GM23248 (cell line): ENCODE measurements around the gene MDM4. TPM values are rescaled to one million over a fixed set of nuclear protein-coding genes. Genes with fewer than 3 reads are reported as not detected.
A peak's percentile ranks its signal among the peaks of the same experiment; 100 is the strongest.

ENCODE experiments used
- DNase-seq: peaks from one replicate; pipeline ENCODE4 v3.0.0-alpha.2; 2015
- H2AFZ ChIP-seq: fragments of 200-600 bp; sonication (generic); 2 replicates; pipeline ENCODE4 v1.6.1; 2016; ENCODE audit warnings: antibody characterized with exemption
- H3F3A ChIP-seq: fragments of 200-600 bp; sonication (generic); 2 replicates; pipeline ENCODE4 v1.6.1; 2016; ENCODE audit warnings: mild to moderate bottlenecking, antibody characterized with exemption, mixed run types; ENCODE audit not compliant: insufficient read depth
- H3K27ac ChIP-seq: fragments of 200-600 bp; sonication (generic); 2 replicates; pipeline ENCODE4 v1.5.1; 2016; ENCODE audit warnings: mild to moderate bottlenecking
- H3K27me3 ChIP-seq: fragments of 200-600 bp; sonication (generic); replicated peaks from 2 replicates; pipeline ENCODE4 v1.6.1; 2016; ENCODE audit warnings: mild to moderate bottlenecking; ENCODE audit not compliant: insufficient read depth
- H3K36me3 ChIP-seq: fragments of 200-600 bp; sonication (generic); 2 replicates; pipeline ENCODE4 v1.6.1; 2016; ENCODE audit warnings: low read depth, mild to moderate bottlenecking
- H3K4me1 ChIP-seq: fragments of 200-600 bp; sonication (generic); 2 replicates; pipeline ENCODE4 v1.6.1; 2016; ENCODE audit warnings: mild to moderate bottlenecking; ENCODE audit not compliant: insufficient read depth
- H3K4me2 ChIP-seq: fragments of 200-600 bp; sonication (generic); one replicate; pipeline ENCODE4 v1.6.1; 2016; ENCODE audit warnings: mild to moderate bottlenecking; ENCODE audit not compliant: unreplicated experiment
- H3K4me3 ChIP-seq: fragments of 200-600 bp; sonication (generic); 2 replicates; pipeline ENCODE4 v1.5.1; 2016; ENCODE audit warnings: mild to moderate bottlenecking
- H3K79me2 ChIP-seq: fragments of 200-600 bp; sonication (generic); 2 replicates; pipeline ENCODE4 v1.6.1; 2016; ENCODE audit warnings: mild to moderate bottlenecking; ENCODE audit not compliant: insufficient read depth
- H3K9ac ChIP-seq: fragments of 200-600 bp; sonication (generic); 2 replicates; pipeline ENCODE4 v1.6.1; 2016; ENCODE audit warnings: mild to moderate bottlenecking
- H3K9me2 ChIP-seq: fragments of 200-600 bp; sonication (generic); 2 replicates; pipeline ENCODE4 v1.6.1; 2016; ENCODE audit warnings: mixed run types, mild to moderate bottlenecking, moderate library complexity; ENCODE audit not compliant: insufficient read depth
- H3K9me3 ChIP-seq: fragments of 200-600 bp; sonication (generic); one replicate; pipeline ENCODE4 v1.6.1; 2017; ENCODE audit warnings: low read depth
- H4K20me1 ChIP-seq: fragments of 200-600 bp; sonication (generic); 2 replicates; pipeline ENCODE4 v1.6.0; 2016; ENCODE audit not compliant: insufficient read depth
- EZH2 ChIP-seq: fragments of 200-600 bp; sonication (generic); IDR thresholded peaks from 2 replicates; pipeline ENCODE4 v1.6.1; 2018; ENCODE audit warnings: antibody characterized with exemption, mild to moderate bottlenecking; ENCODE audit not compliant: insufficient read depth, poor library complexity, severe bottlenecking
- EZH2phosphoT487 ChIP-seq: fragments of 200-600 bp; sonication (generic); IDR thresholded peaks from 2 replicates; pipeline ENCODE4 v1.6.1; 2018; ENCODE audit warnings: antibody characterized with exemption, moderate library complexity, mild to moderate bottlenecking, low read depth; ENCODE audit not compliant: insufficient read depth
- WGBS, 2 experiments: methylation state at CpG; one replicate each; pipeline ENCODE4 v1.1.6; 2015 to 2017; ENCODE audit warnings: low lambda C conversion rate in 2 of 2, low coverage in 1 of 2; ENCODE audit errors: missing lambda C conversion rate in 2 of 2; 5-methylcytosine and 5-hydroxymethylcytosine counted together
- in situ Hi-C: fragments of 300-500 bp; cut with MboI; formaldehyde crosslinking; loops from 2 replicates; pipeline ENCODE4 v1.15.0; 2020
- polyA plus RNA-seq: library from polyadenylated mRNA; unstranded; fragments of >200 nt; fragmentation: Nextera tagmentation; extraction: Ambion mirVana; gene quantifications from 2 replicates; pipeline ENCODE4 v1.2.1, GENCODE V29; 2016
- total RNA-seq: library from RNA; depleted of rRNA; stranded (reverse); fragments of >200 nt; shearing (Covaris generic); gene quantifications from 2 replicates; pipeline ENCODE4 v1.2.3, GENCODE V29; 2014

MDM4 gene
- total and polyA plus RNA-seq, 2 experiments from 2014 or later: 9.6 to 12.6 TPM

DNA sequence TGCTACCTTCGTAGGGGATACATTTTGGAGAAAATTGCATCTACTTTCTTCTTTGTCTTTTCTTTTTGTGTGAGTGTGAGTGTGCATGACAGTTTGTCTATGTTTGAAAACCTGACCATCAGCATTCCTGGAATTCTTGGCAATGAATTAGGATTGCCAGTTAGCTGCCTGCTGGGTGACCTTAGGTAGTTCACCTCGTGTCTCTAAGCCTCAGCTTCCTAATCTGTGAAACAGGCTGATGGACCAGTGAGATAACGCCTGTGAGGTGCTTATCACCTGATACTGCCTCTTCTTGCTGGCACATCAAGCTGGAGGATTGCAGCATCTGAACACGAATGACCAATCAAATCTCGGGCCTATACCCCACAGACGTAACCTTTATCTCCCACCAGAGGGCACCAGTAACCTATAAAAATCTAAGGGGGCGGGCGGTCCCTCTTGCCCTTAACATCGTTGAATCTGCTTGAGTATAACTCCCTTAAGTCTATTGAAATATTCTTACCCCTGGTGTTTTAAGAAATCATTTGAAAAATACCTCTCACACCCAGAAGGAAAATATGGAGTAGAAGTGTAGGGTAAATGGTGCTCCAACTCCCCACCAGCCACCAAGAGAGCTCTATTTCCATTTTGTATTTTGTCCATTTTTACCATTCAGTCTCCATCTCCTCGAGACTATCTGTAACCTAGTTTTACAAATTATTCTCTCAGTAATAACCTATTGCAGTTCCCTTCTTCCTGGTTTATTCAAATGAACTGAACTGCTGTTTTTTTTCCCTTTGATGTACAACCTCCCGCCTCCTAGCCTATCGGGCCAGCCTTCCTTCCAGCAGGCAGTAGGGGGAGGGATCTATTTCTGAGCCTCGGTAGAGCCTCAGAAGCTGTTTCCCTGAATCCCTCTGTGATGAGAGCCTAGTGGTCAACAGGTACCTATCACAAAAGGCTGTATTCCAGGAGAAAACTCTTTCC, 49.7 kb downstream of the MDM4 start:
- 32 to 35% methylated on average over 13 of the region's 13 CpGs for WGBS, 2 experiments
- DNase-seq: peak; percentile 86
- H3K27me3 ChIP-seq: no peaks in the 10 kb centered on the region
- no peak overlapping the region for H3K9ac ChIP-seq
- H3K4me3 ChIP-seq: no peak overlapping the region
- H3K9me2 ChIP-seq: no peaks in the 10 kb centered on the region
- H3K36me3 ChIP-seq: no peaks in the 10 kb centered on the region
- H3K27ac ChIP-seq: no peak overlapping the region
- no peaks in the 10 kb centered on the region for H3K79me2 ChIP-seq
- no peak overlapping the region for H3K4me2 ChIP-seq
- peaks cover 5% of the 10 kb centered on the region for H3K4me1 ChIP-seq
- H2AFZ ChIP-seq: no peak overlapping the region
- in situ Hi-C loops: loop anchor here (10.0 kb wide), 1 partner anchor 379 kb away; no protein-coding TSS in a partner anchor
- H3K9me3 ChIP-seq: no peaks in the 10 kb centered on the region
- 0 out of 2 replicates have a peak, but pooled peaks cover 8% of the 10 kb centered on the region for H3F3A ChIP-seq
- H4K20me1 ChIP-seq: no peaks in the 10 kb centered on the region
- no peak for TF ChIP-seq EZH2

DNA sequence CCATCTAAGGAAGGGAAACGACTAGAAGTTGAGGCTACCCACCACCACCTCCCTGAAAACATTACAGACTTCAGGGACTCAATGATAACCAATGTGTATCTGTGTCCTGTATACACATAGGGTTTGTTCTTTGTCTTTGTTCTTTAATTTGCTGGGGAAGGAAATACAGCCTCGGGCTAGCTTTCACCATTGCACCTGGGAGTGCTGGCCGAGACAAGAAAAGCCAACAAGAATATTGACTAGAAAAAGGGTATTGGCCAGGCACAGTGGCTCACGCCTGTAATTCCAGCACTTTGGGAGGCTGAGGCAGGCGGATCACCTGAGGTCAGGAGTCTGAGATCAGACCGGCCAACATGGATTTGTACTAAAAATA, 50.4 kb downstream of the MDM4 start:
- no peaks in the 10 kb centered on the region for H3K79me2 ChIP-seq
- in situ Hi-C loops: loop anchor here (10.0 kb wide), 1 partner anchor 378 kb away; no protein-coding TSS in a partner anchor
- WGBS, 2 experiments: 95 to 97% methylated on average over 6 of the region's 6 CpGs
- no peaks in the 10 kb centered on the region for H3K27me3 ChIP-seq
- no peak overlapping the region for H3K27ac ChIP-seq
- H3K36me3 ChIP-seq: no peaks in the 10 kb centered on the region
- TF ChIP-seq EZH2 (no peak), EZH2phosphoT487 (no peak)
- no peaks in the 10 kb centered on the region for H3K9me3 ChIP-seq
- no peak overlapping the region for H3K4me3 ChIP-seq
- H3K4me2 ChIP-seq: no peak overlapping the region
- H4K20me1 ChIP-seq: no peaks in the 10 kb centered on the region
- H3K9ac ChIP-seq: no peak overlapping the region
- H2AFZ ChIP-seq: no peak overlapping the region
- DNase-seq: no peak
- H3K4me1 ChIP-seq: peaks cover 5% of the 10 kb centered on the region
- no peaks in the 10 kb centered on the region for H3K9me2 ChIP-seq
- 0 out of 2 replicates have a peak, but pooled peaks cover 8% of the 10 kb centered on the region for H3F3A ChIP-seq

DNA sequence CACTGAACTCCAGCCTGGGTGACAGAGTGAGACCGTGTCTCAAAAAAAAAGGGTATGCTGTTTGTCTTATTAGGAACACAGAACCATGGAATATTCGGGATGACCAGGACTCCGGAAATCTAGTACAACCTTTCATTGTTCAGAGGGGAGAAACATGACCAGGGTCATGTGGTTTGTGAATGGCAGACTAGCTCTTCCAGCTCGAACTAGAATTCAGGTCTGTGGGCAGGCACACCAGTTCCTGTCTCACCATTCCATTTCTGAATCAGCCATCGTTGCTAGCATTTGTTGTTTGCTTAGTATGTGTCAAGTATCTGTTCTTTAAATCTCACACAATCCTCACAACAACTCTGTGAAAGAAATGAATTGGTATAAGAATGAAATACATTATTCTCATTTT, 50.9 kb downstream of the MDM4 start:
- 0 out of 2 replicates have a peak, but pooled peaks cover 8% of the 10 kb centered on the region for H3F3A ChIP-seq
- no peaks in the 10 kb centered on the region for H3K9me3 ChIP-seq
- no peak for DNase-seq
- no peaks in the 10 kb centered on the region for H3K27me3 ChIP-seq
- H3K9ac ChIP-seq: no peak overlapping the region
- WGBS, 2 experiments: 89 to 96% methylated on average over 5 of the region's 5 CpGs
- TF ChIP-seq EZH2: no peak
- TF ChIP-seq EZH2phosphoT487: no peak
- in situ Hi-C loops: loop anchor here (10.0 kb wide), 1 partner anchor 378 kb away; no protein-coding TSS in a partner anchor
- H3K4me3 ChIP-seq: no peak overlapping the region
- no peaks in the 10 kb centered on the region for H3K79me2 ChIP-seq
- no peak overlapping the region for H3K27ac ChIP-seq
- no peak overlapping the region for H2AFZ ChIP-seq
- peaks cover 5% of the 10 kb centered on the region for H3K4me1 ChIP-seq
- H3K9me2 ChIP-seq: no peaks in the 10 kb centered on the region
- H3K4me2 ChIP-seq: no peak overlapping the region
- H3K36me3 ChIP-seq: no peaks in the 10 kb centered on the region
- no peaks in the 10 kb centered on the region for H4K20me1 ChIP-seq

DNA sequence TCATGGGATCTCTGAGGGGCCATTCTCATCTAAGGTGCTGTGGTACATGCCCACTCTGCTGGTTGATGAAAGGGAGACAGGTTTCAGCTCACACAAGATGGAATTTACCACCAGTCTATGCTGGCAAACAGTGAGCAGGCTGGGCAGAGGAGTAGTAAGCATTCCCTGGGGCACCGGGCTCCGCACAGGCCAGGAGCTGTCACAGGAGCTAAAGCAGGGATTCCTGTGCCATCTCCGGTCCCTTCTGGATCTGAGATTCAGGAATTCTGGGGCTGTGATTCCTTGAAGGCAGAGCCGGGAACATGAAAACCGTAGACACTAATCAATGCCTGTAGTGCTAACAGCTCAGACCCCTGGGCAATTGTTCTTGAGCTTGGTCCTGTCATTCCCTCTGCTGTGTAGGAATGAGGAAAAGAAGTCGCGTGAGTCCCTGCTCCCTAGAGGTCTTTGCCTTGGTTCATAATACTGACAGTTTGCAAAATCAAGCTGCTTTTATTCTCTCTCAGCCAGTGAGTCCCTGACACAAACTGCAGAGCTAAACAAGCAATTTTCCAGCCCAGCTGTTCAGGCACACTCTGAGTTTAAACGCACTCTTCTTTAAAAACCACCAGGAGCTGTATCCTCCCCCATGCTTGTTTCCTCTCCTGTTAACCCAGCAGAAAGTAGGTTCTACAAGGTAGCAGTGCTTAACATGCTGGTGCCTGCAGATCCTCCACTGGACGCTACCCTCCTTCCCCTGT, 52.5 kb downstream of the MDM4 start:
- in situ Hi-C loops: loop anchor here (10.0 kb wide), 1 partner anchor 376 kb away; no protein-coding TSS in a partner anchor

More for the DNA sequence above, 52.5 kb downstream of the MDM4 start:
- H3K9me3 ChIP-seq: no peaks in the 10 kb centered on the region
- no peak overlapping the region for H3K4me3 ChIP-seq
- H3K27me3 ChIP-seq: no peaks in the 10 kb centered on the region
- H3K9me2 ChIP-seq: no peaks in the 10 kb centered on the region
- no peaks in the 10 kb centered on the region for H4K20me1 ChIP-seq
- H3K9ac ChIP-seq: no peak overlapping the region
- WGBS, 2 experiments: 94 to 95% methylated on average over 9 of the region's 9 CpGs
- H2AFZ ChIP-seq: no peak overlapping the region
- no peaks in the 10 kb centered on the region for H3K36me3 ChIP-seq
- H3K4me1 ChIP-seq: peaks cover 11% of the 10 kb centered on the region
- TF ChIP-seq EZH2phosphoT487: no peak
- TF ChIP-seq EZH2: no peak
- H3K4me2 ChIP-seq: no peak overlapping the region
- no peak for DNase-seq
- 0 out of 2 replicates have a peak, but pooled peaks cover 8% of the 10 kb centered on the region for H3F3A ChIP-seq
- H3K27ac ChIP-seq: no peak overlapping the region
- H3K79me2 ChIP-seq: no peaks in the 10 kb centered on the region
